GM21423 (cell line): Measurements from ENCODE around the gene LHX2.
A peak's percentile ranks its signal among the peaks of the same experiment; 100 is the strongest.

ENCODE experiments used
- ATAC-seq: cut with Tn5 transposase; IDR thresholded peaks from one replicate; pipeline ENCODE4 v1.9.1; 2021; ENCODE audit warnings: mild to moderate bottlenecking, moderate library complexity; ENCODE audit not compliant: unreplicated experiment

The LHX2 gene

DNA sequence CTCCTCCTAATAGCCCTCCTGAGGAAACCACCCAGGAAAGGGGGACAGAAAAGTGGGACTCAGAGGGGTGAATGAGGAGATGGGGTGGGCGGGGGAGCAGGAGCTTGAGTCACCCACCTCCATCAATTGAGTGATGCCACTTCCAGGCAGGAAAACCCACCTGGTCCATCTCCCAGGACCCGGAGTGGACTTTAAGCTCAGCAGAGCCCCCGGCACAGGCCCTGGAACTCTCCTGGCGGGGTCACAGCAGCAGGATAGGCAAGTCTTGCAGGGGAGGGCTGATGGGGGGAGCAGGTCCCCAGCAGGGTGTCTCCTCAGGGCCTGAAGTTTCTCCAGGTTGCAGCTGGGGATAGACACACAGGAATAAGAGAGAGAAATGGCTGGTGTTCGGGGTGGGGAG, 40.8 kb downstream of the LHX2 start:
- no peak for ATAC-seq

DNA sequence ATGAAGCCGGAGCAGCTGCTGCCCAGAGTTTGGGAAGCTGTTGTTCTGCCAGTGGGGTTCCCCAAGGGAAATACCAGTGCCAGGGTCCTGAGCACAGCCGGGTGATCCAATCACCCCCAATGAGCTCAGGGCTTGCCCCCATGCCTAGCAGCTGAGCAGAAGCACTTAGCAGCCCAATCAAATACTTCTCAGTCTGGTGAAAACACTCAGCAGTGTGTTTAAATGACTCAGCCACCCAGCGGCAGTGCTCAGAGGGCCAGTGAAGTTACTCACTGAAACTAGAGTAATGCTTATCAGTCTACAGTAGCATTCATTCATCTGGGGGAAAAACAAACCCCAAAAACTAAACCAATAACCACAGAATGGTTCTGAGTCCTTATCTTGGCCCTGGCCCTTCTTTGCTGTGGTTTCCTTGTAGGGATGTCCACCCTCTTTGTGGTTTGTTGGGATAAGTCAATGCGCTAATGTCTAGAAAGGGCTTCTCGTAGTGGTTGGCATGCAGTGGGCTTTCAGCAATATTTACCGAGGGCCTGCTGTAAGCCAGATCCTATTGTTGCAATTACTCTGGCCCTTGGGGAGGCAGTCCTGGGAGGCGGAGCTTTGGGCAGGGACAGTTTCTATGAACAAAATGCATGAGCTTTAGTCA, 43.1 kb downstream of the LHX2 start:
- ATAC-seq: peak; percentile 93

DNA sequence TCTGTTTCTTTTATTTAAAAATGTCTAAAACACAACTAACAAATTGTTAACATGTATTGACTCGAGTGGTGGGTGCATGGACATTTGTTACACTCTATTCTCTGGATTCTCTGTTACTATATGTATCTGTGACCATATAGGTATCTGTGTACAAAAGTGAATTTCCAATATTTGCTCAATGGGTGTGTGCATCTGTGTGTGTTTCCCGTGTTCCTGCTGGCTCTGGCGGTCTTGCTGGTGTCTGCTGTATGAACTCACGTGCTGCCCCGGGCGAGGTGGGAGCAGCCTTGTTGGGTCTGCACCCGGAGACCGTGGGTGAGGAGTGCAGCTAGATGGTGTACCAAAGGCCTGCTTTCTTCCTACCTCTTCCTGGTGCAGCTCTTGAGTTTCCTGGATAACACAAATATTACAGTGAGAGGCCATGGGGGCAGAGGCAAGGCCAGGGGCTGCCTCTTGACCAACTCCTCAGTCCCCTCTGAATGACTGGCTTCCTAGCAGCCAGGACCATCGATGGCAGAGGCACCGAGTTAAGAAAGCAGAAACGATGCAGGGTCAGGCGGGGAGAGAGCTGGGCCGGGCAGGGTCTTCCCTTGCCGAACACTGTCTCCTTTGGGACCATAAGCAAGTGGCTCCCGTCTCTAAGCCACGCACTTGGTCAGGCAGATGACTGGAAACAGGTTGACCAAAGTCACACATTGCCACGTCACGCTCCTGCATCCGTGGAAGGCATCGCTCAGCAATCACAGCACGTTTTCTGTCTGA, 49.5 kb downstream of the LHX2 start:
- ATAC-seq: no peak

DNA sequence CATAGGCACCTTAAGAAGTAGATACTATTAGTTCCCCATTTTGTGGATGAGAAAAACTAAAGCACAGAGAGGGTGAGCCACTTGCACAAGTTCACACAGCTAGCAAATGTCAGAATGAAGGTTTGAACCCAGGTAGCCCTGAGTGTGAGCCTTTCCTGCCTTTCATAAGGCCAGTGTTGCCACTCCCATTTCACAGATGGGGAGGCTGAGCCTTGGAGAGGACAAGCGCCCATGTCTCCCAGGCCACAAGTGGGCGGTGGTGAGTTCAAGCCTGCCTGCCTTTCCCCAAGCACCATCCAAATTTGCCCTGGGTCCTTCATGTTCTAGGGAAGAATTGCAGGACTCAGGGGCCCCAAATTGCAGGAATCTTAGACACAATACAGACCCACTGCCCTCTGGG, 50.6 kb downstream of the LHX2 start:
- ATAC-seq: no peak

DNA sequence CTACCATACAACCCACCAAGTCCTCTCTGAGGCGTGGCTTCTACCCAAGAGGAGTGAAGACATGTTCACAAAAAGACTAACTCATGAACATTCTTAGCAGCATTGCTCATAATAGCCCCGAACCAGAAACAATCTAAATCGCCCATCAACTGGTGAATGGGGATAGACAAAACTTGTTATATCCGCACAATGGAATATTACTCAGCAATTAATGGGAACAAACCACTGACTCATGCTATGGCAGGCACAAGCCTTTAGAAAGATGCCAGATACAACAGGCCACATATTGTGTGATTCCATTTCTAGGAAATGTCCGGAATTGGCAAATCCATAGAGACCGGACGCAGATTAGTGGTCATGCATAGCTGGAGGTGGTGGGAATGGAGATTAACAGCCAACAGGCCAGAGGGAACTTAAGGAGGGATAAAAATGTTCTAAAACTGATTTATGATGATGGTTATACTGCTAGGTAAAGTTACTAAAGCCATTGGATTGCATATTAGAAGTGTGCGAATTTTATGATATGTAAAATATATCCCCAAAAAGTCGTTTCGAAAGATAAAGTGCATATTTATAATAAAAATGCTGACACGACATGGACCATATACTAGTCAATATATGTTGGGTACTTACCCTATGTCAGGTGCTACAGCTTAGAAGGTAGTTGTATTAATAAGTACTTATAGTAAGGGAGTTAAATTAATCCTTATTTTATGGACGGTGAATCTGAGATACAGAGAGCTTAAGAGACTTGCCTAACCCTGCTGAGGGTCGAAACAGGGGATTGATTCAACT, 55.4 kb downstream of the LHX2 start:
- ATAC-seq: no peak

DNA sequence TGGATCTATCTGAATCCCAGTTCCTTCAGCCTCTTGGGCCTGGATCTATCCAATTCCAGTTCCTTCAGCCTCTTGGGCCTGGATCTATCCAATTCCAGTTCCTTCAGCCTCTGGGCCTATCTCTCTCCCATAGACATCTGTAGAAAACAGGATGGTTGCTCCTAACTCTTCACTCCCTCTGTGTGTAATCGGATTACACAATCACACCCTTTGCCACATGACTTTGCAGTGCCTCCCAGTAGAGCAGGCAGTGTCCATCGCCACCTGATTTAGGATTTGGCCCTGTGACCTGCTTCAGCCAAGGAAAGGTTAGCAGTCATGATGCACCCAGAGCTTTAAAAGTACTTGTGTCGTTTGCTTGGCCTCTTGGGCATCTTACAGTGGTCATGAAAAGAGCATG, 56.7 kb downstream of the LHX2 start:
- ATAC-seq: no peak

DNA sequence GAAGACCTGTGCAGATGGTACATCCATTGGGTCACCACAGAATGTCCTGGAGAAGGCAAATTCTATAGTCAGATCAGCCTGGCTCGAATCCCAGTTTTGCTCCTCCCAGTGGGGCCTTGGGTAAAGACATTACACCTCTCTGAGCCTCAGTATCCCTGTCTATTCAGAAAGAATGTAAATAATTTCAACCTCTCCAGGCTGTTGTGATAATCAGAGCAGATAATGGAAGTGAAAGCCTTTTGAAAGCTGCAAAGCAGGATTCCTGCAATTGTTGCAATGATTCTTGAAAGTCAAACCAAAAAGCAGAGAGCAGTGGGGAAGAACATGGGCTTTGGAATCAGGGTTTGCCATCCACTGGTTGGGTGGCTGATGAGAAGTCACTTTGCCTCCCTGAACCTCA, 63.2 kb downstream of the LHX2 start:
- no peak for ATAC-seq

DNA sequence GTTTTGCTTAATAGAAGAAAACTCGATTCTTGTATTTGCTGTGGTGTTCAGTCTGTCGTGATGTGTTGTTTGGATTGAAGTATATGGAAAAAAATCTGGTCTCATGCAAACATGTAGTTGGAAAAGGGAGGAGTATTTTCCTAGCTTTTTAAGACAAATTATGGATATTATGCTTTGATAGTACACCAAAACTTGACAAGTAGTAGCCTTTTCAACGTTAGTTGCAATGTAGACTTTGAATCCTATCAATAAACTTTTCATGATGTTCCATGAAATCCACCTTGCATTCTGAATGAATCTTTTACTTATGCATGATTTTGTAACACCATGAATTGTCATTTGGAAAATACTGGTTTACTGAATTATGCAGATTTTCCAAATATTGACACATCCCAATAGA, 64.2 kb downstream of the LHX2 start:
- no peak for ATAC-seq

DNA sequence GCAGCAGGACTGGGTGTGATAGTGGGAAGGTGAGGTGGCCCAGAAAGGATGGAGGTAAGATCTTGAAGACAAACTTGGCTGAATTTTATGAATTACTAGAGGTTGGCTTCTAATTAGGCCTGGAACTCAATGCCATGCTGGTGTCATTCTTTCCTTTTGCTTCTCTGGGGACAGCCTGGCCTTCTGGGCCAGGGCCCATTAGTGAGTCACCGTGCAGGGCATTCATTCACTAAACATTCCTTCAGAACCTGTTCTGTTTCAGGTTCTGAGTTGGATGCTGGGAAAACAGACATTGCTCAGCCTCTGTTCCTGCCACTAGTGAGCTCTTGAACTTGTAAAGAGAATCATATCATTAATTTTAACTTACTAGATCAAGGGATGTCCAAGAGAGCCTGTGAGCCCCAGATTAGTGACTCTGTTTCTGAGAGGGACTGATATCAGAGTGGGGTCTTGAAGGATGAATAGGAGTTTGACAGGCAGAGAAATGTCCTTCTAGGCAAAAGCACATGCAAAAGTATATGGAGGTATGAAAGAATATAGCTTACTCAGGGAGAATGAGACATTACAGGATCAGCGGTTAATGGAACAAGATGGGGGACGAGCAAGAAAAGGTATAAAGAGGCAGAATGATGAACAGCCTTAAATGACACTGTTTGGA, 66.5 kb downstream of the LHX2 start:
- ATAC-seq: no peak

DNA sequence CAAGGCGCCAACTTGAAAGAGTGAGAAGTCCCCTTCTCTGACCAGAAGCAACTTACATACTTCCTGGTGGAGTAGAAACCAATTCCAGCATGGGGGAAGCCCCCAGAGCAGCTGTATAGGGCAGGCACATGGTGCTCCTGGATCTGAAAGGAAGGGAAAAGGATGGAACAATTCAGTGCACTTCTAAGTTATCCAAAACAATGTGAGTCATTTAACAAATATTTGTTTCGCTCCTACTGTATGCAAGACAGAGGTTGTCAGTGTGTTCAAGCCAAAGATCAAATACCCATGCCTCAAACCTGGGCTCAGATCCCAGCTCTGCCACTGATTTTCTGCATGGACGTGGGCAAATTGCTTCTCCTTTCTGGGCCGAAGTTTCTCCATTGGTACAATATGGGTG, 67.1 kb downstream of the LHX2 start:
- no peak for ATAC-seq

DNA sequence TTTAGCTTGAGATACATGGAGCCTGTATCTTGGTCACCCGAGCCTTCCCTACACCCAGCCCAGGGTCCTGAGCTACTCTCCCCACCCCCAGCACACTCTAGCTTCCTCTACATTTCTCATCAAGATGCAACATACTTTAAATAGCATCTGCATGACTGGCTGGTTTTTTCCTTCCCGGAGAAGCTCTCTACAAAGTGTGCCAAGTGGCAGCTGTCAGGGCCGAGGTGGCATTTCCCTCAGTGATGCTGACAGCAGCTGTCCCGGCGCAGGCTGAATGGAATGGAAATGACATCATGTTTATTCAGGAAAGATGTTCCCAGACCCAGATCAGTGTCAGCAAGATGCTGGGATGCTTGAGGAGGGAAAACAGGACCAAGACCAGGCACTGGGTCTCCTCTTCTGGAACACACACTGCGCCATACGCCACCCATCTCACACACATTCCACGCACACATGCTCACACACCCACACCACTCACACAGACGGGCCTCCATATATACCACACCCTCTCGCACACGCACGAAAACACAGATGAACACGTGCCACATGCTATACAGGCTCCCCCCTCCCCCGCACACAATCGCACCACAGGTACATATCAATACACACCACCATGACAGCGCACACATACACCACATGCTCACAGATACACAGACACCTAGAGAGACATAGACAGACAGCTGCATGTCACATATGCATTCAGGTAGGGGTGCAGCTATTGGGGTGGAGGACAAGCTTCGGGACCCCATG, 67.8 kb downstream of the LHX2 start:
- ATAC-seq: no peak

DNA sequence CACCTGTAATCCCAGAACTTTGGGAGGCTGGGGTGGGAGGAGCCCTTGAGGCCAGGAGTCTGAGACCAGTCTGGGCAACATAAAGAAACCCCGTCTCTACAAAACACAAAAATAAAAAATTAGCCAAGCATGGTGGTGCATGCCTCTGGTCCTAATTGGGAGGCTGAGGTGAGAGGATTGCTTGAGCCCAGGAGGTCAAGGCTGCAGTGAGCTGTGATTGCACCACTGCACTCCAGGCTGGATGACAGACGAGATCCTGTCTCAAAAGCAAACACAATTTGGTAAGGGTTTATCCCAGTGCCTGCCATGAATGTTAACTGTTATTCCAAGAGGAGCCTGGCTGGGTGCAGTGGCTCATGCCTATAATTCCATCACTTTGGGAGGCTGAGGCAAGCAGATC, 71.1 kb downstream of the LHX2 start:
- no peak for ATAC-seq
